Activated T-cell treated with anti-CD3 and anti-CD28 coated beads, Interleukin-2, amount 50 U/mL, for 4 hours (primary cell): Measurements from ENCODE around the gene FLAD1. TPM values are rescaled to one million over a fixed set of nuclear protein-coding genes. Genes with fewer than 3 reads are reported as not detected.
"Not testable (repeated sequence)": the region's sequence is repeated elsewhere in the genome, so short reads cannot be mapped to it uniquely, and the experiment has no call there.

Experiments
- ATAC-seq, 2 donors: fragments of 200-7000 bp; cut with Tn5 transposase; one replicate each; pipeline ENCODE4 v1.10.0; 2021
- DNase-seq: peaks from one replicate; pipeline ENCODE4 v3.0.0-alpha.2; 2020
- H3K27me3 Mint-ChIP-seq: one replicate; pipeline ENCODE4 v1.8.0; 2021; ENCODE audit warnings: low read depth, mixed read lengths
- H3K36me3 Mint-ChIP-seq: one replicate; pipeline ENCODE4 v1.8.0; 2022; ENCODE audit warnings: mixed read lengths; ENCODE audit not compliant: insufficient read depth
- H3K4me1 Mint-ChIP-seq: one replicate; pipeline ENCODE4 v1.8.0; 2021; ENCODE audit warnings: low read depth, mixed read lengths
- H3K4me3 Mint-ChIP-seq: one replicate; pipeline ENCODE4 v1.8.0; 2021; ENCODE audit warnings: mild to moderate bottlenecking, moderate library complexity, mixed read lengths
- H3K9me3 Mint-ChIP-seq: one replicate; pipeline ENCODE4 v1.8.0; 2021; ENCODE audit warnings: mixed read lengths
- total RNA-seq, 3 donors: library from RNA; stranded (reverse); gene quantifications; one replicate each; pipeline ENCODE4 v1.2.1, GENCODE V29; 2021

The FLAD1 gene
- total RNA-seq, 3 donors from 2014 or later, result 108 to 109 (median 108) TPM

GRCh38 chr1:154969860-154970452, 13.2 kb upstream of the FLAD1 start:
- no peaks in the 10 kb centered on the region for H3K9me3 Mint-ChIP-seq
- no peak overlapping the region for H3K4me3 Mint-ChIP-seq
- DNase-seq (no peak), ATAC-seq (no peak)
- H3K27me3 Mint-ChIP-seq, result no peaks in the 10 kb centered on the region
- peaks cover 28% of the 10 kb centered on the region for H3K4me1 Mint-ChIP-seq
- H3K36me3 Mint-ChIP-seq, result peaks cover 10% of the 10 kb centered on the region

DNA sequence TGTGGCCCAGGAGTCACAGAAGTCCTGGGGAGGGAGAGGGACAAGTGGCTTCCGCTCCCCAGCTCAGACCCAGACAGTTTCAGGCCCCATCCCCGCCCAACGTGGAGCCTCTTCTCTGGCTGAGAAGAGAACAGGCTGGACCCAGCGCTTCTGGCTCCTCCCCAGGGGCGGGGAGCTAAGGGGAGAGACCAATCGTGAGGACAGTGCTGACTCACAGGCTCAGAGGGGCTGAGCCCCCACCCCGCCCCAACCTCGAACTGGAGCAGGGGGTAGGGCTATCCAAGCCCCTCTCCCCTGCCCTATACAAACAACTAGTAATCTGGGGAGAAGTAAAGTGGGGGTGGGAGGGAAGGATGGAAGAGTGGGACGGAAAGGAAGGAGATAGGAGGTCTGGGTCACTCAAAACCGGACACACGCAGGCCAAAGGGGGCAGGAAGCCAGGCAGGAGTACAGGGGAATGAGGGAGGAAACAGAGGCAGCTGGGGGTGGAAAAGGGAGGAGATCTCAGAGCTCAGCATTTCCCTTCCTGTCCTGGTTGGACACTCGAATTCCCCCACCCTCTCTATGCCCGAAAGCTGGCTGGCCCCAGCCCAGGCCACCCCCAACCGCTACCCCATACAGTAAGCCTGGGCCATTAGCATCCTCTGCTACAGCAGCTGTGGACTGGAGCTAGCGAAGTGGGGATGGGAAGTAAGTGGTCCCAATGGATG, 12.4 kb upstream of the FLAD1 start, which contains the start of gene SHC1:
Gene SHC1 (minus strand): TSS at position 117 of the 710 bp plus-strand sequence. CDS start 221 bp downstream, outside the sequence.
- Mint-ChIP-seq H3K27me3 (no peaks in the 10 kb centered on the region), H3K36me3 (peaks cover 10% of the 10 kb centered on the region), H3K9me3 (no peaks in the 10 kb centered on the region), H3K4me3 (peak within 1 kb of the TSS; percentile 57), H3K4me1 (peaks cover 28% of the 10 kb centered on the region)
- no peak for ATAC-seq
- no peak for DNase-seq

DNA sequence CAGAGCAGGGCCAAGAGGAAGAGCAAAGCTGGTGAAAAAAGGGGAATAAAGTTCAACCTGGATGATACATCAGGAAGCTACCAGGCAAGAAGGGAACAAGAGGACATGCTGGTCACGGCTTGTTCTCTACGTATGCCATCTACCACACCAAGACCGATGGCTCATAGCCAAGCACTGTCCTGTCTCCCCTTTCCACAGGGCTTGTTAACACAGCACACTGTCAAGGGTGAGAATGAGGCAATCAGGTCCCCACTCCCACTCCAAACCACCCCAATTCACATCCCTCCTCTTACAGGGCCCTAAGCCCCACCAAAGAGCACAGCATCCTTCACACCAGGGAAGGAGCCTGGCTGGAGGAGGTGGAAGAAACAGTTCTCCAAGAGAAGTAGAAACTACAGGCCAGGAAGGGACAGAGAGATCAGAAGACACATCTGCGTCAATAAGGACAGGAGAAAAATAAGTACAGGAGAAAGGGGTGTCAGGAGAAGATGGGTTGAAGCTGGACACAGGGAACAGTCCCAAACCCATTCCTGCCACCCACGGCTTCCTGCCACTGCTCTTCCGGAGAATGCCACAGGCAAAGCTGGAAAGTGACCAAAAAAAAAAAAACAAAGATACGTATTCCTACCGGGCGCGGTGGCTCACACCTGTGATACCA, 11.7 kb upstream of the FLAD1 start:
- no peaks in the 10 kb centered on the region for H3K27me3 Mint-ChIP-seq
- H3K4me3 Mint-ChIP-seq, result peak overlapping the region; percentile 57
- H3K36me3 Mint-ChIP-seq, result peaks cover 10% of the 10 kb centered on the region
- H3K4me1 Mint-ChIP-seq, result peaks cover 28% of the 10 kb centered on the region
- DNase-seq (no peak), ATAC-seq (no peak)
- no peaks in the 10 kb centered on the region for H3K9me3 Mint-ChIP-seq

DNA sequence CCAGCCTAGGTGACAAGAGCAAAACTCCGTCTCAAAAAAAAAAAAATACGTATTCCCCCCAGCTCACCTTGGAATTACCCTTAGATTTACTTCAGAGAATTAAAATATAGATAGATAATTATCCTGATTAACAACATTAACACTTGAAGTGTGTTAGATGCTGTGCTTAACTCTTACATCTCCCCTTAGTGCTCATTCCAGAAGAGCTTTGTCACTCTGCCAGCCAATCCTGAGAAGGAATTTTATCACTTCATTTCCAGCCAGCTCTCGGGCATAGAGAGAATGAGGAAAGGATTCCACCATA, 11.0 kb upstream of the FLAD1 start:
- no peak for DNase-seq
- H3K9me3 Mint-ChIP-seq, result no peaks in the 10 kb centered on the region
- peaks cover 10% of the 10 kb centered on the region for H3K36me3 Mint-ChIP-seq
- no peak overlapping the region for H3K4me3 Mint-ChIP-seq
- no peaks in the 10 kb centered on the region for H3K27me3 Mint-ChIP-seq
- H3K4me1 Mint-ChIP-seq, result peaks cover 27% of the 10 kb centered on the region
- ATAC-seq, result no peak

DNA sequence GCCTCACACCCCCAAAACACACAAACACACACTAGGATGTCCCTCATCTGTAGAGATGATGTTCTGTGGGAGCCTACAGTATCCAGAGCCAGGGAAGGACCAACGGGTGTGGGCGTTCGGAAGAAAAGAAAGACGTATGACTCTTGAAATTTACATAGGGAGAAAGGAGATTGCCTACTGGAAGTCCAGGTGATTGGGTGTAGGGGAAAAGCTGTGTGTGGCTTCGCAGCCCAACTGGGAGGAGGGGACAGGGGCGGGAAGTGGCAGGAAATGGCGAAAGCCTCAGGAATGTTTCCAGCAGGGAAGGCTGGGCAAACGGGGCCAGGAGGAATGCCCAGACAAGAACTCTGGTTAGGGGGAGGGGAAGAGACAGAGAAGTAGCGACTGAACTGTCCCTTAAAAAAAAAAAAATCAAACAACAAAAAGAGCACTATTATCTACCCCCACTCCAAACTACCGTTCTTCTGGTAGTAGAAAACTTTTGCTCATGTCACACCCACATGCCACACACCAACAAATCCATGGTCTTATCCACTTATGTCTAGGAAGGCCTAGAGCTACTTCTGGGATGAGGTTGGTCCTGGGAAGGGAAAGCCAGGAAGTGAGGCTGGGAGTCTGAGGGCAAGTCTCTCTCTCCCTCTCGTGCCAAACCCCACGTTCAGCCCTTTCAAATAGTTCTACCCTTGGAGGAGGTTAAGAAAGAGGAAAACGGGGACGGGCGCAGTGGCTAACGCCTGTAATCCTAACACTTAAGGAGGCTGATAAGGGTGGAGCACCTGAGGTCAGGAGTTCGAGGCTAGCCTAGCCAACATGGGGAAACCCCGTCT, 10.4 kb upstream of the FLAD1 start:
- Mint-ChIP-seq H3K9me3 (no peaks in the 10 kb centered on the region), H3K4me1 (peaks cover 29% of the 10 kb centered on the region), H3K36me3 (peaks cover 10% of the 10 kb centered on the region), H3K27me3 (no peaks in the 10 kb centered on the region), H3K4me3 (no peak overlapping the region)
- no peak for DNase-seq
- ATAC-seq, result no peak

GRCh38 chr1:154973344-154974101, 9.6 kb upstream of the FLAD1 start:
- Mint-ChIP-seq H3K4me1 (peaks cover 30% of the 10 kb centered on the region), H3K4me3 (no peak overlapping the region), H3K36me3 (peaks cover 10% of the 10 kb centered on the region), H3K9me3 (no peaks in the 10 kb centered on the region), H3K27me3 (no peaks in the 10 kb centered on the region)
- DNase-seq, result peak; percentile 90
- peak; percentile 8 to 23 for ATAC-seq

DNA sequence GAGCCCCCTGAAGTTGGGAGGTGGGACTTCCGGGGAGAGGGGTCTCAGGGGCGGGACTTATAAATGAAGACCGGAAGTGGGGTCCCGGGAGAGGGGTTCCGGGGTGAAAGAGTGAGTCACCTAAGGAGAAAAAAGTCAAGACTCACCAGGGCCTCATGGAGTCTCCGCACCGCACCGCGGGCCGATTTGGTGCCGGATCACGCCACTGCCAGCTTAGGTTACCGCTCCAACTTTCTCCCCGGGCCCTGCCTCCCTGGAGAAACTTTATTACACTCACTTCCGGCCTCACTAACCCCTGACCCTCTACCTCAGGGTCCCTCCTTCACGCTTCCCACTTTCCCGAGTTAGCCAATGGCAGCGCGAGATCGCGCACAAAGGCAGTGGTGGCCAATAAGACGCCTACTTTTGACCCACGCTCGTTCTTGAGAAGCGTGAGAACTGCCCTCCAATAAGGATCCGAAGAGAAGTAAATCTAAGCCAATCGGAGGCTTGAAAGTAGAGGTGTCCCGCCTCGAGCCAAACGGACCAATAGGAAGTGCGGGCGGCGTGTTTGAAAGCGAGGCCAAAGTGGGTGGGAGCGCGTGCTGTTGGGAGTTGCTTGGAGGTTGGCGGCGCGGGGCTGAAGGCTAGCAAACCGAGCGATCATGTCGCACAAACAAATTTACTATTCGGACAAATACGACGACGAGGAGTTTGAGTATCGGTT, 8.9 kb upstream of the FLAD1 start, which contains the start of gene CKS1B:
Gene CKS1B (plus strand): TSS at position 580 of the 706 bp plus-strand sequence. CDS start 65 bp downstream, at position 645.
- Mint-ChIP-seq H3K9me3 (no peaks in the 10 kb centered on the region), H3K27me3 (no peaks in the 10 kb centered on the region), H3K36me3 (peaks cover 13% of the 10 kb centered on the region), H3K4me3 (no peak within 1 kb of the TSS), H3K4me1 (peaks cover 29% of the 10 kb centered on the region)
- DNase-seq (peak; percentile 94), ATAC-seq (peak; percentile 84 to 87)

DNA sequence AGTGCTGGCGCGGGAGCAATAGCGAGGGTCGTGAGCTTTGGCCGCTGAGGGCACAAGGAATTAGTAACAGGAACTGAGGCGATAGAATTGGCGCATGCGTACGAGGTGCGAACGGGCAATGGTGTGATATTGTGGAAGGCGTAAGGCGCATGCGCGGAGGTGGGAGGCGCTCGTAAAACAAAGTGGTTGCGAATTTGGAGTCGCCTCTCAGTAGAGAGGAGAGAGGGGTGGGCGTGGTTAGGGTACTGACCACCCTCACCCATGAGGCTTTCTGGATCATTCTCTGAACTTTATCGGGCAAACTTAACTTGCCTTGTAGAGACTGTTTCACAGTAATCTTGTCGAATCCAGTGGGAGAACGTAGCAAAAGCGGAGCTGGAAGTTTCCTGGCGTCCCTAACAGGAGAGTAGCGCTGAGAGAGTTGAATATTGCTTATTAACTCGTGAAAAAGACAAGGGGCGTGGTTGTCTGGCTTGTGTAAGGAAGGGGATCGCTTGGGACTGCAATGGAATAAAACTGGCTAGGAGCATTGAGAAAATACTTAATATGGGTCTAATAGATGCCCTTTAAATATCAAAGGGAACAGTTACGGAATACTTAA, 8.2 kb upstream of the FLAD1 start:
- H3K36me3 Mint-ChIP-seq, result peaks cover 14% of the 10 kb centered on the region
- H3K9me3 Mint-ChIP-seq, result no peaks in the 10 kb centered on the region
- DNase-seq, result peak; percentile 90
- ATAC-seq, result peak; percentile 51 to 56
- no peaks in the 10 kb centered on the region for H3K27me3 Mint-ChIP-seq
- no peak overlapping the region for H3K4me3 Mint-ChIP-seq
- H3K4me1 Mint-ChIP-seq, result peaks cover 28% of the 10 kb centered on the region

DNA sequence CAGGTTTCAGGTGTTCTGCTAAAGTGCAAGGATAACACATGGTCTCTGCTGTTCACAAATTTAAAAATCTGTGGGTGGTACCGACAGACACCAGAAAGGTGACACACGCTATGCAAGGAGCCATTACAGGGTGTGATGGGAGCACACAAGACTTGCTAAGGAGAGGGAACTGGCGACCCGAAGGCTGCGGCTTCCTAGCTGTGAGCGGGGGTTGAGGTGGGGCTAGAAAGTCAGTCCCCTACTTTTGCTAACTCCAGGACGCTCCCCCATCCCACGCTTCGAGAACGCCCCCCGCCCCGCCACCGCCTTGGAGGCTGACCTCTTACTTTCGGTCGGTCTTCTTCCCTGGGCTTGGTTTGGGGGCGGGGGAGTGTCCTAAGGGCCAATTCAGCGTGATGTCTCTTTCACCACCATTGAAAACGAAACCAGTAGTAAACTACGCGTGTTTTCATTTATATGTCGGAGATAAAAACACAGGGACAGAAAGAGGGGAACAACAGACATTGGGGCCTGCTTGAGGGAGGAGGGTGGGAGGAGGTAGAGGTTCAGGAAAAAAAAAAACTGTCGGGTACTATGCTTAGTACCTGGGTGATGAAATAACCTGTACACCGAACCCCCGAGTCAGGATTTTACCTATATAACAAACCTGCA, 7.6 kb upstream of the FLAD1 start:
- DNase-seq (peak; percentile 37), ATAC-seq (peak; percentile 11 to 15)
- Mint-ChIP-seq H3K27me3 (no peaks in the 10 kb centered on the region), H3K36me3 (peaks cover 14% of the 10 kb centered on the region), H3K4me3 (no peak overlapping the region), H3K9me3 (no peaks in the 10 kb centered on the region), H3K4me1 (peaks cover 28% of the 10 kb centered on the region)

GRCh38 chr1:154977762-154978161, 5.4 kb upstream of the FLAD1 start:
- H3K4me3 Mint-ChIP-seq, DNase-seq, ATAC-seq, H3K27me3 Mint-ChIP-seq, H3K9me3 Mint-ChIP-seq, H3K36me3 Mint-ChIP-seq, H3K4me1 Mint-ChIP-seq: not testable (repeated sequence)

GRCh38 chr1:154978360-154978759, 4.8 kb upstream of the FLAD1 start:
- H3K9me3 Mint-ChIP-seq, result no peaks in the 10 kb centered on the region
- ATAC-seq (no peak), DNase-seq (no peak)
- peaks cover 8% of the 10 kb centered on the region for H3K36me3 Mint-ChIP-seq
- no peaks in the 10 kb centered on the region for H3K27me3 Mint-ChIP-seq
- peaks cover 7% of the 10 kb centered on the region for H3K4me1 Mint-ChIP-seq
- H3K4me3 Mint-ChIP-seq, result no peak overlapping the region

DNA sequence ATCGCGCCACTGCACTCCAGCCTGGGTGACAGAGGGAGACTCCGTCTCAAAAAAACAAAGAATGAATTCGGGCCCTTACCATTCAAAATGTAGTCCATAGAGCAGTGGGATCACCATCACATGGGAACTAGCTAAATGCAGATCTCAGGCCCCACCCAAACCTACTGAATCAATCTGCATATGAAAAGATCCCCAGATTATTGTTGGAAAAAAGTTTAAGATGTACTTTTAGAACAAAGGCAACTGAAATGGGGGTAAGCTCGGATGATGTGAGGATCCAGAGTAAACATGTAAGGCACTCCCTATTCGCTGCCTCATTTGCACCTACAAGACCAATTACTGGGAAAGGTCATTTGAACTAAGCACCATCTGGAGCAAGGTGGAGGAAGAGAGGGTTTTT, 803 bp upstream of the FLAD1 start:
- peaks cover 8% of the 10 kb centered on the region for H3K36me3 Mint-ChIP-seq
- no peaks in the 10 kb centered on the region for H3K27me3 Mint-ChIP-seq
- no peak for ATAC-seq
- DNase-seq, result no peak
- H3K4me3 Mint-ChIP-seq, result no peak overlapping the region
- H3K4me1 Mint-ChIP-seq, result peaks cover 13% of the 10 kb centered on the region
- no peaks in the 10 kb centered on the region for H3K9me3 Mint-ChIP-seq
